Fibroblast of skin of scalp (primary cell): ENCODE results near the gene HDHD5.
"Not testable (repeated sequence)": the region's sequence is repeated elsewhere in the genome, so short reads cannot be mapped to it uniquely, and the experiment has no call there.

Experiments used
- DNase-seq: peaks from one replicate; pipeline ENCODE4 v3.0.0-alpha.2; 2013

HDHD5 gene

GRCh38 chr22:17155941-17156340 is 3.1 kb downstream of the HDHD5 start:
- no peak for DNase-seq

DNA sequence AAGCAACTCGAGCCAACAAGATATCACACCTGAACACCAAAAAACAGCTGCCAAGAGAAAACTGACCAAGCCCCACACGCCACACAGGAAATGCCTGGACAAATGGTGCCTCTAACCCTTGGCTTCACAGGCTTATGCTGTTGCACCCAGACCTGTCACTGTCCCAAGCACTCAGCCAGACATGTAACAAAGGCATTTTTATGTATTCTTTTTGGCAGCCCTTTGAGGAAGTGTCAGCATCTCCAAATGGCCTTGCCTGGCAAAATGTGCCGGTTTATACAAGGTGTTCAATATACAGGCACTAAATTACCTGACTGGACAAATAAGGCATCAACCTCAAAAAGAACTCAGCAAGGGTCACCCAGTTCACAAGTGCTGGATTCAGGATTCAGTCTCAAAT is 6.1 kb downstream of the HDHD5 start:
- DNase-seq: no peak

GRCh38 chr22:17152340-17152739 is 6.7 kb downstream of the HDHD5 start:
- DNase-seq: no peak

DNA sequence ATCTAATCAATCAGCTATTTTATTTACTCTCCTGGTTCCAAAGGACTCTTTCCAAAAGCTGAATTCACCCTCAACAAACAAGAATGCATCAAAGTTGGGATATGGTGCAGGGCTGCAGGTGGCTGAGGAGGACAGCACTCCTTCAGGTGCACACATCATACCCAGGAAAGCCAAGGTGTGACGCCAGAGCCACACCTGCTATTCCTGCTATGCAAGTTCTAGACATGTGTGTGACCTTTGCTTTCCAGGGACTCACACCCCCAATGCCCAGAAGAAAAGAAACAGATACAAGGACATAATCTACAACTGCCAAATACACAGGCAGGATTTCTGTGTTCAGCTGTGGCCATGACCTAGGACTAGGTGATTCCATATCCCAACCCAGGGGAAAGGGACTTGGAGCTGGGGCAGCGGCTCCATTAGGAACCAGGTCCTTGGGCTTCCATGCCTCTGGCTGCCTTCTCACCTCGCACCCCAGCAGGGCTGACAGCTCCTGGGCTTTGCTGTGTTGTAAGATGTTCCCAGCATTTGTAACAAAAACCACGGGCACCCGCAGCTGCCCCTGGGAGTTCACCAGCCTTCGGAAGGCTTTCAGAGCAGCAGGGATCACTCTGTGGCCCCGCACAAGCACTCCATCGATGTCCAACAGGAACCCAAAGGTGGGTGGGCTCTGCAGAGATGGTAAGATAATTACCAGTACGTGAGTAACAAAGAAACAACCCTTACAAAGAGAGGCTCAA is 9.8 kb downstream of the HDHD5 start:
- no peak for DNase-seq

DNA sequence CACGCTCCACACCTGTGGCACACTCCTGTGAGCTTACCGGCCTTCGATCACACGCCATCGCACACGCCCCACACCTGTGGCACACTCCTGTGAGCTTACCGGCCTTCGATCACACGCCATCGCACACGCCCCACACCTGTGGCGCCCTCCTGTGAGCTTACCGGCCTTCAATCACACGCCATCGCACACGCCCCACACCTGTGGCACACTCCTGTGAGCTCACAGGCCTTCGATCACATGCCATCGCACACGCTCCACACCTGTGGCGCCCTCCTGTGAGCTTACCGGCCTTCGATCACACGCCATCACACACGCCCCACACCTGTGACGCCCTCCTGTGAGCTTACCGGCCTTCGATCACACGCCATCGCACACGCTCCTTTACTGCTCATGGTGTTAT is 11.6 kb downstream of the HDHD5 start:
- DNase-seq: not testable (repeated sequence)

DNA sequence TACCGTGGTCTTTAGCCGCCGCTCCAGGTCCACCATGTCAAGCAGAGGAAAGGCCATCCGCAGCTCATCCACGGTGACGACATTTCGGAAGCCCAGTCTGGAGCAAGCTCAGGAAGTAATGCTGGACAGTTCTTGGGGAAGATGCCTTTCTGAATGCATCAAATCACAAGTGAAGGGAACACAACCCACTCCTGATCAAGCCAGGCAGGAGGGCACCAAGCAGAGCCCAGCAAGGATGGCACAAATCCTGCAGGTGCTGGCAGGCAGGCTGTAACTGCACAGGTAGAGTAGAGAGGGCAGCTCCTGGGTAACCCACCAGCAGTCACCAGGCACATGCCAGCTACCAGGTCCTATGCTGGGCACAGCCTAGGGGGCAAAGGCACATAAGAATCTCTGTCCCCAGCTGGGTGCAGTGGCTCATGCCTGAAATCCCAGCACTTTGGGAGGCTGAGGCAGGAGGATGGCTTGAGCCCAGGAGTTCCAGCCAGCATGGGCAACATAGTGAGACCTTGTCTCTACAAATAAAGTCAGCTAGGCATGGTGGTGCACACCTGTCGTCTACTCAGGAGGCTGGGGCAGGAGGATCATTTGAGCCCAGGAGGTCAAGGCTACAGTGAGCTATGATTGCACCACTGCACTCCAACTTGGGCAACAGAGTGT is 13.9 kb downstream of the HDHD5 start:
- DNase-seq: no peak

DNA sequence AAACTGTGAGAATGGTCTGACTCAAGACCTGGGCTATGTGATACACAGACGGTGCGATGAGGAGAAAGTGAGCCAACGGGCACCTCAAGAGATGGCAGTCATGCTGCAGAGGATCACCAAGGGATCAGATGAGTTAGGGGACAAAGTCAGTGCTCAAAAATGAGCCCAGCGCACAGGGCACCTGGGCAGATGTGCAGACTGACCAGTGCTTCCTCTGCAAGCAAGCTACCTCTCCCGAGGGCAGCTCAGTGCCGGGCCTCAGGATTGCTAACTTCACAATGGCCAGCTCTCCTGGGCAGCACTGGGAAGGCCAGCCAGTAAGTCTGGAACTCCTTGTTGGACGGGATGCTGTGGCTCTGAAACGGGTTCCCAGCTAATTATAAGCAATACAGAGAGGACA is 15.3 kb downstream of the HDHD5 start:
- no peak for DNase-seq

GRCh38 chr22:17143101-17143500 is 16.0 kb downstream of the HDHD5 start:
- DNase-seq: no peak

GRCh38 chr22:17140826-17141766 is 18.0 kb downstream of the HDHD5 start:
- no peak for DNase-seq

- DNase-seq: no peak
These were observed 19.1 kb downstream of the HDHD5 start for GRCh38 chr22:17140022-17140421.

GRCh38 chr22:17138513-17138912 is 20.6 kb downstream of the HDHD5 start:
- DNase-seq: no peak

GRCh38 chr22:17137861-17138425 is 21.1 kb downstream of the HDHD5 start:
- no peak for DNase-seq

DNA sequence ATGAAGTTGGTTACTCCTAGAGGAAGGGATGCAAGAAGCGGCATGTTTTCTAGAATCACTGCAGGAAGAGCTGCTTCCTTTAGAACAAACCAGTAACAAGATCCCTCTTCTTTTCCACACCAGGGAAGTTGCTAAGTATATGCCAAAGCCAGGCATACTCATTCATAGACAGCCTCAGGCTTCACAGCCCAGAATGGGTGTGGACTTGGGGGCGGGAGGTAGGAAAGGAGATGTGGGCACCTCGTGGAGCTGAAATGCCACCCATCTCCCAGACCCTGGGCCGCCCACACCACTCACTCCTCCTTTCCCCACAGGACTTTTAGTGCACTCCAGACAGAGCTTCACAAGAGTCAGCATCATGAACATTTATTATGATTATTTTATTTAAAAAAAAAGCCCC is 21.9 kb downstream of the HDHD5 start:
- DNase-seq: no peak

DNA sequence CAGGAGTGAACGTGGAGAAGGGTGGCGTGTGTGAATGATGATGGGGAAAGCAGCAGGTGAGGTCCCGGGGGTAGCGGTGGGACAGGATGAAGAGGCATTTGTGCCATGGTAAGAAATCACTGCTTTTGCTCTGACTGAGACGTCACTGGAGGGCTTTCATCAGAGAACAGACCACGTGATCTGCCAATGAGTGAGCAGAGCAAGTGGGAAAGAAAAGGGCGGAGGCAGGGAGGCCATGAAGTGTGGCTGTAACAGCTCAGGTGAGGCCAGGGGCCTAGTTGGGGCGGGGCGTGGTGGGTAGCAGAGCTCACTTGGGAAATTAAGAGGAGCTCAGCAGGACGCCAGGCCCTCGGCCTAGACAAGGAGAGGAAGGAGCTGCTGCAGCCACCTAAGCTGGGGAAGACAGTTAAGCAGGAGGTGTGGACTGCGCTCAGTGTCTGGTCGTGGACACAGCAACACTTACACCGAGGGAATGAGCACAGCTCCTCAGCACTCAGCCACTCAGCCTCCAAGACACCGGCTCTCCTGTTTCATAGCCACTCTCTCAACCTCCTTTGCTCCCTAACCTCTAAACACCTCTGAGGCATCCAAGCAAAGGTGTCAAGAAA is 23.8 kb downstream of the HDHD5 start:
- no peak for DNase-seq

DNA sequence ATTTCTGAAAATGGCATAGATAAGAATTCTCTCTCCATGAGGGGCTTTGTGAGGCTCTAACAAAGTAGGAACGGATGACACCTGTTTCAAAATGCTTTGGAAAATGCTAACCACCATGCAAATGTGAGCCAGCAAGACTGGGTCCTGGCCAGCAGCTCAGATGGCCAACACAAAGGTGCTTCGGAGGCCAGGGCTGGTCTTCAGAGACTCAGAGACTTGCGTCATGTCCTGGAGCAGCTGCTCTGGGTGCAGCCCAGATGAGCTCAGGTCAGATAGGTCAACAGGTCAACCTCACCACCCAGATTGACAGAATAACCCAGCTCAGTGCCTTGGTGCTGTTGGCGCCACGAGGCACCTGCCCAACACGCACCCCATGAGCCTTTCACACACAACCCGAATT is 25.9 kb downstream of the HDHD5 start:
- no peak for DNase-seq

DNA sequence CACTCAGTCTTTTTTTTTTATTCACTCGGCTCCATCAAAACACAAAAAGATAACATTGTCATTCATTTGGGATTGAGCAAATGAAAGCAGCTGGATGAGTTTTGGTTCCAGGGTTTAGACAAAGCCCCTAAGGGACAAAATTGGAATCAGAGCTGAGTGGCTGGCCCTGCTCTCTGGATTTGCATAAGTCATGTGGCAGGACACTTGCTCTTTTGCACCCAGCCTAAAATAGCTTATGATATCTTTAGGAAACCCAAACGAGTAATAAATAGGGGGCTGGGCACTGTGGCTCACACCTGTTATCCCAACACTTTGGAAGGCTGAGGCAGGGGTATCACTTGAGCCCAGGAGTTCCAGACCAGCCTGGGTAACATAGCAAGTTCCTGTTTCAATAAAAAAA is 27.0 kb downstream of the HDHD5 start:
- no peak for DNase-seq

DNA sequence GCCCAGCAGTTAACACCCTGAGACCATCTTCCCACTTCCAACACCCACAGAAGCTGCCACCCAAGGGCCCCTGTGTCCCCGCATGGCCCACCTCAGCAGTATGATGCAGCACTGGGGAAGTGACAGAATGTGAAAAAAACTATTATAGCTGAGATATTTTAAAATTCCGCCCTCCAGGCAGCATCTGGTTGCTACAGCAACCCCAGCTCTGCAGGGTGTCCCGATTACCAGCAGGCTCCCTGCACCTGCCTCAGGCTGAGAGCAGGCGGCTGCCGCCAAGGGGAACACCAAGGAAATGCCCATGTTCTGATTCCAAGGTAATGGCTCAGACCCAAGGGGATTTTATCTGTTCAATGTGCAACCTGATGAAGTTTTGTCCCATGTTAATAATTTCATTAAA is 27.4 kb downstream of the HDHD5 start:
- DNase-seq: no peak

DNA sequence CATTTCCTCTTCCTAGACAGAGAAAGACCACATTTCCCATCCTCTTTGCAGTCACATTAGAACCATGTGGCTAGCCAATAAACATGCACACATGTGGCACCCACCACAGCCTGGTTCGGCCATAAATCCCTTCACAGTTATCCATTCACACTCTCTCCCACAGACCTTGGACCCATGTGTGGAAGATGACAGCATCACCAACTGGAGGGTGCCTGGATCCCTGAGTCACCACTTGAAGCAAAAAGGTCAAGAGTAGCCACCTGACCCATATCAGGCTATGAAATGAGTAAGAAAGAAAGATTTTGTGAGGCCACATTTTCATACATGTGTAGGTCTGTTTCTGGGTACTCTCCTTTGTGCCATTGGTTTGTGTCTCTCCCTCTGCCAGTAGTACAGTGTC is 28.9 kb downstream of the HDHD5 start:
- no peak for DNase-seq

GRCh38 chr22:17121233-17122195 is 37.6 kb downstream of the HDHD5 start, which contains the start of gene TMEM121B:
TSS of gene TMEM121B (minus strand) at chr22:17121360. CDS start at chr22:17121127, 233 bp downstream.
- DNase-seq: peak; percentile 53

DNA sequence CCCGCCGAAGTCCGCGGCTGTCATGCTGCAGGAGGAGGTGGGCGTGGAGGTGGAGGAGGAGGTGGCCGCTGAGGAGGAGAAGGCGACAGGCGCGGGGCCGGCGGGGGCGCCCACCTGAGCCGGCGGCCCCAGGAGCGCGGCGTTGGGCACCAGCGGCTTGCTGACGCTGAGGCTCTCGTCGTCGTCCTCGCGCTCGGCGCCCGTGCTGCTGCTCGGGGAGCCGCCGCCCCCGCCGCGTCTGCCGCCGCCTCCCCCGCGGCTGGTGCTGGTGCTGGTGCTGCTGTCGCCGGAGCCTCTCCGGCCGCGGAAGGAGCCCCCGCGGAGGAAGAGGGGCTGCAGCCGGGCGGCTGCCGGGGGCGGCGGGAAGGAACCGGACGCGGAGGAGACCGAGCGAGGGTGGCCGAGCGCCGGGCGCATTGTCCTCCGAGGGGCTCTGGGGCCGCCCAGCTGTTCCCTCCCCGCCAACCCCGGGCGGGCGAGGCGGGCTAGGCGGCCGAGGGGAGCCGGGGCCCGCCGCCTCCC is 38.3 kb downstream of the HDHD5 start:
- no peak for DNase-seq

- peak; percentile 32 for DNase-seq
These were observed 38.8 kb downstream of the HDHD5 start for GRCh38 chr22:17120281-17120680.
